GM19240 (cell line): ENCODE results near the gene TOM1.
A peak's percentile ranks its signal among the peaks of the same experiment; 100 is the strongest.

Experiments used
- DNase-seq: peaks from one replicate; pipeline ENCODE4 v3.0.0; 2011; ENCODE audit warnings: low spot score; ENCODE audit not compliant: insufficient read length

Gene TOM1

DNA sequence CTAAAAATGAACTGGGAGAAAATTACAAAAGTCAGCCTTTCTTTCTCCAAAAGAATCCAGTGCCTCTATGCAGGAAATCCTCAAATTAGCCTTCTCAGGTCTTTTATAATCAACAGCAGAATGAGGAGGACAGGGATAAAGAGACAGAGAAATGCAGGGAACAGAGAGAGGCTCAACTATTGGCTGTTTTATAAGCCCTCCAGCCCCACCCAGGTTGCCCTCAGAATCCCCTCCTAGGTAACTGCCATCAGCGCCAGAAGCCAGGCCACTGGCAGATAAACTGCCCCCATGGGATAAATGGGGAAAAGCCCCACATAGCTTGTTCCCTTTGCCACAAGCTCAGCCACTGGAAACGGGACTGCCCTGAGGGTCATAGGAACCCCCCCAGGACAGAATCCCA, 70.3 kb downstream of the TOM1 start:
- no peak for DNase-seq

DNA sequence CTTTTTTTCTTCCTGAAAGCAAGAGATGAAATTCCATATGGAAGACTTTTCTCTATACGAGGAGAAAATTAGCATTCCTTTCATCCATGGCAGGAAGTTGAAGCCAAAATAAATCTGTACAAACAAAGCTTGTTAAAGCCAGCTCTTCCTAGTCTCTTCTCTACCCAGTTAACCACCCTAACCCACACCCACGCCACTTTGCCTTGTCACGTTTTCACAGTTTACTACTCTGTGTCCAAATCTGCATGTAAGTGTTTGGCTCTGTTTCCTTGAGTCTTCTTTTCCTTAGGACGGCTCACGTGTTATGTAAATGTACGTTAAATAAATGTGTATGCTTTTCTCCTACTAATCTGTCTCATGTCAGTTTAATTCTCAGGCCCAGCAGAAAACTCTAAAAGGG, 74.1 kb downstream of the TOM1 start:
- DNase-seq, result no peak

DNA sequence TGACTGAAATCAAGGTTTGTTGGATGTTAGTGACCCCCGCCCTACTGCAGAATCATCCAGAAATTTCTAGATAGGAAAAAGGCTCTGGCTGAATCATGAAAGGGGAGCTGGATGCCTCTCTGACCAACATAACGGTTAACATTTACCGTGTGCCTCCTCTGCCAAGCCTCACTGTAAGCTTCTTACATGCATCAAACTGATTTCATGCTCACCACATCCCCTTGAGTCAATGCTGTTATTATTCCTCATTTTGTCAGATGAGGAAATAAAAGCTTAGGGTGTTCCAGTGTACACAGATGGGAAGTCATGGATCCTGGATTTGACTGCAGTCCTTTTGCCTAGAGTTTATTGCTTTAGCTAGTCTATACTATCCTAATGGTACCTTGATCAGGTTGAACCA, 75.3 kb downstream of the TOM1 start:
- DNase-seq, result no peak

DNA sequence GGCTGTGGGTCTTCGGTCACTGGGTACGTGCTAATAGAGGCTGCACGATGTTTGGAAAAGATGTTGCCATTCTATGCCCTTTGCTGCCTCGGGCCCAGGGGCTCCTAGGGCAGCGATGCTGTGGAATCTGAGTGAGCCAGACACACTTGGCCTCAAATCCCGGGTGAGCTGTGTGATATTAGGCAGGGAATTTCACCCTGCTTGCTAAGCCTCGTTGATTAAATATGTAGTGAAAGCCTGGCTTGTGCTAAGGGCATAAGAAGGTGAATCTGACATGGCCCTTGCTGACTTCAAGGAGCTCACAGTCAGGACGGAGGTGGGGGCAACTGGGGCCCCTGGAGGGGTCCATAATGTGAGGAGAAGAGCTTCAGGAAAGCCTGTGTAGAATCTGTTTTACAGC, 75.8 kb downstream of the TOM1 start:
- DNase-seq, result no peak

DNA sequence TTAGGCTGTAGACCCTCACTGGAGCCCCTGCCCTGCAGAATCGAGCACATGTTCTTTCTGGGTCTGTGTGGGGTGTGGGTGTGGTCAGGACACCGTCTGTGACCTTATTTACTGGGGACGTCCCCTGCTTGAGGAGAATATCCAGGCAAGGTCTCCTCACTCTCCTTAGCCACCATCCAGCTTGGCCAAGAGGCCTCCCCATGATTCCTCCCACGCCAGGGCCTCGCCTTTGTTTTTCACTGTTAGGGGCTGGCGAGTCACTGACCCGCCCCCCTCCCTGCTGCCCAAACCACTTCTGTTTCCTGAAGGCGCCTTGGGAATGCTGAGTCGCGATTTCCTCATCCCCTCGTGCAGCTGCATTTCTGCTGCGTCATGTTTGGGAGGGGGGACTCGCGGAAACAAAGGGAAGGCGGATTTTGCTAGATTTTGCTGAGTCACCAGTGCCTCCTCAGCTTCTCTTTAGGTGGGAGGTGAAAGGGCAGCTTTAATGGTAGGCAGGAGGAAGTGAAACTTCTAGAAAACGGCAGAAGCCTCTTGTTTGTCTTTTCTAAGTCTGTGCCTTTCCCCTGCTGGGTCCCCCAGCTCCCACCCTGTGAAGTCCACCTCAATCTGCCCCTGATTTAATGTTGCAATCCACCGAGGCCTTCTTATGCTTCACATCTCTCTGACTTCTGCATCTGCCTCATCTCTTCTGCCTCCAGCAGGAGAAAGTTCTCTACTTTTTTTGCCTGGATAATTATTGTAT, 77.2 kb downstream of the TOM1 start:
- peak; percentile 76 for DNase-seq

DNA sequence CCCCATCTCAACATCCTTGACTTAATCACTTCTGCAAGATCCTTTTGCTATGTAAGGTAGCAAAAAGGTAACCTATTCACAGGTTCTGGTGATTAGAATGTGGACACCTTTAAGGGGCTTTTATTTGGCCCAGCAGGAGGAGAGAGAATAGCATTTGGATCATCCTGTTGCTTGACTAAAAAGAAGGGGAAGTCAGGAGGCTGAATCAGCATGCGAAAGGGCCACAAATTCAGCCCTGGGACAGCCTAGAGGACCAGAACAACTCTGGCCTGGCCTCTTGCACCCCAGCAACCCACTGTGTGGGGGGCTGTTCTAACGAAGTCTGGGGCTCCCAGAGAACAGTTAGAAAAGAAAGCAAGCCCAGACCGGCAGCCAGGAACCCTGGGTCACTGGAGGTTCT, 78.0 kb downstream of the TOM1 start:
- no peak for DNase-seq

DNA sequence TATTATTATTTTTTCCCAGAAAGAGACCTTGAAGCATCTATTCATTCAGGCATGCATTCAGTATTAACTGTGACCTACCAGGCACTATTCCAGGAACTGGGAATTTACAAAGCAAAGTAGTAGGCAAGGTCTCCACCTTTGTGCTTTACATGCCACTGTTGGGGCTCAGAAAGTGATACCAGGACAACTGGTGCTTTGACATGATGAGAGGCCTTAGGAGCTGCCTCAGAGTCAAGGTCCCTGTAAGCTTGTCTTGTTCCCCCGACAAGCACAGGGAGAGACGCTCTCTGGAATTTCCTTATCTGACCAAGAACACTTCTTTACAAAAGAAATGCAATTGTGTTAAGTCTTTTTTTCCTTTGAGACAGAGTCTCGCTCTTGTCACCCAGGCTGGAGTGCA, 78.9 kb downstream of the TOM1 start:
- no peak for DNase-seq

DNA sequence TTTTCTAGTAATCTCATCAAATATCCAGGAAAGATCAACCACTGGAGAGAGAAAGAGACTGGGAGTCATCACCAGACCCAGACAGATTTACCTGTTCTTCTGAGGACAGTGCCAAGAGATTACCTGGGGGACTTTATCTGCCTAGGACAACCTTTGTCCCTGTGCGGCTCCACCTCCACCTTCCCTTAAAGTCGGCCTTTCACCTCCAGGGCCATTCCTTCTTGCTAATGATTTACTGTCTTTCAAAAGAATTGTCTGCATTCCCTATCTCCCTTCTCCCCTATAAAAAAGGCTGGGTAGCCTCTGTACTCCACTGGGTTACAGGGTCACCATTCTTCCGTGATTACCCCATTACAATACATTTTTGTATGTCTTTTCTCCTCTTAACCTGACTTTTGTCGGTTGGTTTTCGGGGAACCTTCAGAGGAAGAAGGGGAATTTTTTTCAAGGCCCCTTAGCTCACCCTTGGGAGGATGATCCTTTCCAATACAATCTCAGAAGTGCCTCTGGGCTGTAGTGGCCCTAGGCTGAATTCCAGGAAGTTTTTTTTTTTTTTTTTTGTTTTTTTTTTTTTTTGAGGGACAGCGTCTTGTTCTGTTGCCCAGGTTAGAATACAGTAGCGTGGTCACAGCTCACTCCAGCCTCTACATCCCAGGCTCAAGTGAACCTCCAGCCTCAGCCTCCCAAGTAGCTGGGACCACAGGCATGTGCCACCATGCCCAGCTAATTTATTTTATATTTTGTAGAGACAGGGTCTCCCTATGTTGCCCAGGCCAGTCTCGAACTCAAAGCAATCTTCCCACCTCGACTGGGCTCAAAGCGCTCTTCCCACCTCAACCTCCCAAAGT, 79.7 kb downstream of the TOM1 start:
- no peak for DNase-seq

DNA sequence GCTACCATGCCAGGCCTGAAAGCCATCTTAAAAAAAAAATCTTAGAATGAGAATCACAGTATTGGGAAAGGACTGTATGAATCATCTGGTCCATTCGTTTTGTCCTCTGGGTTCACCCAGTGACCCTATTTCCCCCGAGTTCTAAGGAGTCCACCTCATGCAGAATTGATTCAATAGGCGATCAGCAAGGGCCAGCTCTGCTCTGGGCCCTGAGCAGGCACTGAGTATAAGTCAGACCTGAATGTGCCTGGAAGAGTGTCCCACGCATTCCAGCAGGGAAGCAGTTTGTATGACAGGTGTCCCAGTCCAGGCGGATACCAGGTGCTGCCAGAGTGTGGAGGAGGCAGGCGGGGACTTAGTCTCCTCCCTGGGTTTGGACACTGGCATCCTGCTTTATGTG, 80.3 kb downstream of the TOM1 start:
- DNase-seq, result no peak

DNA sequence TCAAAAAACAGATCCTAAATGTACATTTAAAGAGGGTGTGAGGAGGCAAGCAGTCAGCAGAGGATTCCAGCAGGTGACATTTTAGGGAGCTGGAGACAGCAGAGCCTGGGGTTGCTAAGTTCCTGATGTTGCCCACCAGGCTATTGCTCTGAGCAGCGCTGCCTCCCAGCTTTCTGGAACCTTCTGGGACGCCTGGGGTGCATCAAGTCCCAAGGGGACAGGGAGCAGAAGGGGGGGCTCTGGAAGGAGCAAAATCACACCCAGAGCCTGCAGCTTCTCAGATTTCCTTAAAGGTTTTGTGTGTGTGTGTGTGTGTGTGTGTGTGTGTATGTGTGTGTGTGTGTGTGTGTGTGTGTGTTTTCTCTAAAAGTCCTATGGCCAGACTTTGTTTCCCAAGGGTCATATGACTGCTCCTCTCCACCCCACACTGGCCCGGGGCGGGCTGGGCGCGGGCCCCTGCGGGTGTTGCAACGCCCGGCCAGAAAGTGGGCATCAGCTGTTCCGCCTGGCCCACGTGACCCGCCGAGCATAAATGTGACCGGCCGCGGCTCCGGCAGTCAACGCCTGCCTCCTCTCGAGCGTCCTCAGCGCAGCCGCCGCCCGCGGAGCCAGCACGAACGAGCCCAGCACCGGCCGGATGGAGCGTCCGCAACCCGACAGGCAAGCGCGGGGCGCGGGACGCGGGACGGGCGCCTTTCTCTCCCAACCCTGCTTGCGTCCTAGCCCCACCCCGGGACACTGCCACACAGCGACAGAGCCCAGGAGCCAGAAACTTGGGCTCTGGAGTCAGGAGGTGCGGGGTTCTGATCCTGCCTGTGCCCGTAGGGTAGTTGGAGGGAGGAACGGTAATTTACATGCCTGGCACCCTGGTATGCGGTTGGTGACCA, 81.1 kb downstream of the TOM1 start, which contains the start of gene HMOX1:
HMOX1 (plus strand) TSS at position 560 of the 887 bp plus-strand sequence; CDS start at position 638, 78 bp downstream.
- peak; percentile 55 for DNase-seq

DNA sequence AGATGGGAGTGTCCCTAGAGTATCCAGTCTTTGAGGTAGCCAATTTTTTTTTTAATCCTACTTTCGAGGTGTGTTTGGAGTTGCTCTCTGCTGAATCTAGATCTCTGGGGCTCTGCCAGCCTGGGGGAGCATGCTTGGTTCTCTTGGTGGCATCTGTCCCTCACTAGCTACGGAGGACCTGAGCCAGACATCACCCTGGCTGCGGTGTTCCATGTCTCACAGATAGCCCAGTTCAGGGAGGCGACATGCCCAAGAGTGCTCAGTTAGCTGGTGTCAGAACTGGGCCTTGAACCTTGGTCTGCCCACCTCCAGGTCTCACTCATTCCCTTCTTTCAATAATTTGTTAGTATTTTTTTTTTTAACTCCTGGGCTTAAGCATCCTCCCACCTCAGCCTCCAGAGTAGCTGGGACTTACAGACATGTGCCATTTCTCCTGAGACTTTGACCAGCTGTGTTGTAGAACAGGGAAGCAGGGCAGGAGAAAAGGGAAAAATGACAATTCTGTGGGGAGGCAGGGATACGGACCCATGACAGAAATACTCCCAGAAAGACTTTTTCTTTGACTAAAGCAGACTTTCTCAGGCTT, 81.8 kb downstream of the TOM1 start:
- no peak for DNase-seq

DNA sequence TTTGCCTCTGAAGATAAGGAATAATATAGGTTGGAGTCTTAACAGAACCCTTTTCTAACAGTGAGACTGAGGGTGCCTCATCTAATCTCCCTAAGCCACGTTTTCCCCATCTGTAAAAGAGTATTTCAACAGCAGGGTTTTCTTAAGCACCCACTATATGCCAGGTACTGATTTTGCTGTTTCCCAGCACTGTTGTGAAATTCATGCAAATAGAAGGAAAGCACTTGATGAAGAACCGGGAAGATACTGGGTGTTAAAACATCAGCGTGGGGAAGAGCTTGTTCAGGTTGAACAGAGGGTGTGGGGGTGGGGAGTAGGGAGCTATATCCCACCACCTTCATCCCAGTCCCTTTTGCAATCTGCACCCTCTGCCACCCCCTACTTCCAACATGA, 84.0 kb downstream of the TOM1 start:
- no peak for DNase-seq

DNA sequence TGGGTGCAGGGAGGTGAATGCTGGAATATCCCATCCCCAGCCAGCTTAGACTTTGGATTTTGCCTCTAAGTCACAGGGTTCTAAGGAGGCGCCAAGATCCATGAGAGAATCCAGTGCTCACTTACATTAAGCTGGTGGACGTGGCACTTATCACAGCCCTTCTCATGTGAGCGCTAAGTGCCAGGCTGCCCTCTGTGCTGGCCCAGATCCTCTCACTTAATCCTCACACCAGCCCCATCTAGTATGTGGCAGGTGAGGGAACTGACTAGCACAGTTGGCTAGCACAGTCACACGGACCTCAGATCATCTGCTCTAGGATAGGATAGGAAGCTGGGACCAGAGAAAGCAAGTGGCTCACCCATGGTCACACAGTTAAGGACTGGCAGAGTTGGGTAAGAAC, 84.8 kb downstream of the TOM1 start:
- no peak for DNase-seq

DNA sequence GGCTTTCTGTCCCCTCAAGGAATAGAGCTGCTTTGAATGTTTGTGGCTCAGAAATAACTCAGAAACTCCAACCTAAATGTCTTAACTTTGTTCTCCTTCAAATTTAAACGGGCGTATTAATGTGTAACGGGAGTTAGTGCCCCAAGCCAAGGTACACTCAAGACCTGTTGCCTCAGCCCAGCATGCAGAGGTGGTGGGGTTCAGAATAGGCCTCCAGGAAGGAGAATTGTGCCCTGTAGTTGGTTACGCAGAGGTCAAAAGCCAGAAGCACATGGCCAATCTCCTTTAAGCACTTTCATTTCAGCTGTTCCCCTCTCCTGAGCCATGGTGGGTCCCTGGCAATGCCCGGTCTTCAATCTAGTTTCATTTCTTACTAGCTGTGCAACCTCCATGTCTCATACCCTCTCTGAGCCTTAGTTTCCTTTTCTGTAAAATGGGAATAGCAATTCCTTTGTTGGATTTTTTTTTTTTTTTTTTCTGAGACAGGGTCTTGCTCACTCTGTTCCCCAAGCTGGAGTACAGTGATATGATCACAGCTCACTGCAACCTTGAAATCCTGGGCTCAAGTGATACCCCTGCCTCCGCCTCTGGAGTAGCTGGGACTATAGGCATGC, 85.4 kb downstream of the TOM1 start:
- no peak for DNase-seq

DNA sequence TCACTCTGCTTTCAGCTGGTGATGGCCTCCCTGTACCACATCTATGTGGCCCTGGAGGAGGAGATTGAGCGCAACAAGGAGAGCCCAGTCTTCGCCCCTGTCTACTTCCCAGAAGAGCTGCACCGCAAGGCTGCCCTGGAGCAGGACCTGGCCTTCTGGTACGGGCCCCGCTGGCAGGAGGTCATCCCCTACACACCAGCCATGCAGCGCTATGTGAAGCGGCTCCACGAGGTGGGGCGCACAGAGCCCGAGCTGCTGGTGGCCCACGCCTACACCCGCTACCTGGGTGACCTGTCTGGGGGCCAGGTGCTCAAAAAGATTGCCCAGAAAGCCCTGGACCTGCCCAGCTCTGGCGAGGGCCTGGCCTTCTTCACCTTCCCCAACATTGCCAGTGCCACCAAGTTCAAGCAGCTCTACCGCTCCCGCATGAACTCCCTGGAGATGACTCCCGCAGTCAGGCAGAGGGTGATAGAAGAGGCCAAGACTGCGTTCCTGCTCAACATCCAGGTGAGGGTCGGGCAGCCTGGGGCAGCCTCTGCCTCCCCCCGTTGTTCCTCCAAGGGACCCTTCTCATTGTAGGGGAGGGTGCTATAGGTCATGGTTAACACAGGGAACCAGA, 87.1 kb downstream of the TOM1 start:
- DNase-seq, result no peak

DNA sequence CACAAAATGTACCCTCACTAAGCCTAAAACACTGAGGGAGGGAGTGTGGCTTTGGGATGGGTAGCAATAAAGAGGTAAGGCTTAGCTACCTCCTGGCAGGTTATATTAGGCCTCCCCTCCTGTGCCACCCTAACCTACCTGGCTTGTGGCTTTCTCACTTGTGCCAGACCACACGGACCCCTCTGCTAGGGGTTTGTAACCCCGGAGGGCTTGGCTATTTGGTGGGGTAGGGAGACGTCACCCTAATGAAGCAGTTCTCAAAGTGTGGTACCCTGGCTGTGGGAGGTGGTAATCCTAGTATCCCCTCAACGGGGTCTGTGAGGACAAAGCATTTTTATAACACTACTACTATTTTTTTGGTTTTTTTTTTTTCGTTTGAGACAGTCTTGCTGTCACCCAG, 91.2 kb downstream of the TOM1 start:
- no peak for DNase-seq

DNA sequence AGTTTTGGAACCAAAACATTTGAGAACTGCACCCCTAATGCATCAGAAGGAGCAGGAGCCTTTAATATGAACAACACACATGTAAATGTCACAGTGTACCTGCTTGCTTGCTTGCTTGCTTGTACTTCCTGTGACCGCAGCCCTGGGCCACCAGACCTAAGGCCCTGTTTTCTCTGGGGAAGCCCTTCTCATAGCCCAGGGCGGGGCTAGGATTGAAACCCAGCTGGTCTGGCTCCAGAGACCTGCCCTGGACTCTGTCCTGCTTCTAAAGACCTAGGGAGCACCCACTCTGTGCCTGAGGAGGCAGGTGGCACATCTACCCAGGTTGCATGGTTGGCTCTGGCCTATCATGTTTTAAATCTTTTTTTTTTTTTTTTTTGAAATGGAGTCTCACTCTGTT, 92.7 kb downstream of the TOM1 start:
- DNase-seq, result no peak

DNA sequence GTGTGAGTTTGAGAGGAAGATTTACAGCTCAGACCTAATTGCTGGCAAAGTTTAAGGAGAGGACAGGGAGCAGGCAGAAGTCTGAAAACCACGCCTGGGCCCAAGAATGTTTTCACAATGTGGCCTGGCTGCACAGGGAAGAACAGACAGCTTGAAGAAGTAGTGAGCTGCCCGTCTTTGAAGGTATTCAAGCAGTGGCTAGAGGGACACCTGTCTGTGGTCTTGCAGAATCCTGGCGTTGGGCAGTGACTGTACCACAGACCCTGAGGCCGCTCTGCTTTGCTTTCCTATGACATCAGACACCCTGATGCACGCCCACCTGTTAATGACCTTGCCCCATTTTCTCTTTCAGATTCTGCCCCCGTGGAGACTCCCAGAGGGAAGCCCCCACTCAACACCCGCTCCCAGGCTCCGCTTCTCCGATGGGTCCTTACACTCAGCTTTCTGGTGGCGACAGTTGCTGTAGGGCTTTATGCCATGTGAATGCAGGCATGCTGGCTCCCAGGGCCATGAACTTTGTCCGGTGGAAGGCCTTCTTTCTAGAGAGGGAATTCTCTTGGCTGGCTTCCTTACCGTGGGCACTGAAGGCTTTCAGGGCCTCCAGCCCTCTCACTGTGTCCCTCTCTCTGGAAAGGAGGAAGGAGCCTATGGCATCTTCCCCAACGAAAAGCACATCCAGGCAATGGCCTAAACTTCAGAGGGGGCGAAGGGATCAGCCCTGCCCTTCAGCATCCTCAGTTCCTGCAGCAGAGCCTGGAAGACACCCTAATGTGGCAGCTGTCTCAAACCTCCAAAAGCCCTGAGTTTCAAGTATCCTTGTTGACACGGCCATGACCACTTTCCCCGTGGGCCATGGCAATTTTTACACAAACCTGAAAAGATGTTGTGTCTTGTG, 93.7 kb downstream of the TOM1 start:
- DNase-seq, result no peak

DNA sequence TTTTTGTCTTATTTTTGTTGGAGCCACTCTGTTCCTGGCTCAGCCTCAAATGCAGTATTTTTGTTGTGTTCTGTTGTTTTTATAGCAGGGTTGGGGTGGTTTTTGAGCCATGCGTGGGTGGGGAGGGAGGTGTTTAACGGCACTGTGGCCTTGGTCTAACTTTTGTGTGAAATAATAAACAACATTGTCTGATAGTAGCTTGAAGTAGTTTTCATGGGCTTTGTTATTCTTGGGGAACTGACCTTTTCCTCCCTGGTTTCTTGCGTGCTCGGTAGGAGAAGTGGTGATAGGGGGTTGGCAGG, 94.3 kb downstream of the TOM1 start:
- DNase-seq, result no peak
